ENCODE data around the gene HOXA5.

DNA sequence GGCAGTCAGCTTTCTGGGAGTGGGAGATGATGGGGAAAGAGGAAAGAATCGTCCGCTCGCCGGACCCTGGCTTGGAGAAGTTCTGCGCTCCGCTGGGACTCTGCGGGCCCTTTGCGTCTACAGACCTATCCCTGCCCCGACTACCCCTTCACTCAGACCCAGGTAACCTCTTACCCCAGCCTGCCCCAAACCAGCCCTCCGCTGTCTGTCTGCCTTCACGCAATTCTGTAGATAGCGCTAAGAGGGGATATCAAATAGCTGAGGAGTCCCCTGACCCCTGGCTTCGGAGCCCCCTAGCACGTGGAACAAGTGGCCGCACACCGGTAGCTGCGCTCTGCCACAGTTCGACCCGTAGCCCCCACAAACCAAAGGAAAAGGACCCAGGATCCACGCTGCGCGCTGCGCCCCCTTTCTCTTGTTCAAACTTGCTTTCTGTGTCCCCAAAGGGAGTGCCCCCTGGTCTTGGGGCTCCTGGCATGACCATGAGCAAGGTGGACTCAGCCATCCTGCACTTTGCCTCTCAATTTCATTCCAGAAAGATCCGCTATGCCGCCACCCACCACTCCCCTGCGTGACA is 19.9 kb downstream of the HOXA5 start:
- TF ChIP-seq CTCF (IDR thresholded peaks at IDR 0.05; ENCODE audit: low read length) (no peak), EZH2phosphoT487 (IDR thresholded peaks at IDR 0.05; ENCODE audit: low read length) (no peak)

All from MM.1S (cell line).